ENCODE data around the gene SLC9A9.

The SLC9A9 gene

DNA sequence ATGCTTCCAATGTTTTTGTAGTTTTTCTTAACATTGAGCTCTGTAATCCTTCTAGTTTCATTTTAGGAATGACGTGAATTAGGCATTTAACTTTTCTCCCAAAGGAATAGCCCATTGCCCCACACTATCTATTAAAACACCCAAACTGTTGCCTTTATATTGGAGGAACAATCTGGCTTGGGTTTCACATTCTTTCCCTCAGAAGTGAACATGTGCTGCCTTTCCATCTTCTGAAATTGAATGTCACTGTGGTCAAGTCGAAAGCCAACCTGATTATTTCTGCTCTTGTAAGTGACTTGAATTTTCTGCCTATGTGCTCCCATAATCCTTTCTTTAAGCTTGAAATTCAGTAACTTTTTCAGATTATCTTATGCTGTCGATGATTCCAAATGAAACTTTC lies 214.5 kb downstream of the SLC9A9 start:
- no peak overlapping the region for H3K27ac ChIP-seq (ENCODE audit: low read length)
- no peaks in the 10 kb centered on the region for H4K20me1 ChIP-seq (ENCODE audit: insufficient read depth, low read length)
- H3K4me3 ChIP-seq (ENCODE audit: low read depth in 1 of 2, low read length in 2 of 2): no peak overlapping the region
- no peak overlapping the region for H3K9ac ChIP-seq (ENCODE audit: low read depth, low read length)
- H2AFZ ChIP-seq (ENCODE audit: low read depth, low read length): no peak overlapping the region
- ATAC-seq (ENCODE audit: insufficient read depth, low read depth): no peak
- TF ChIP-seq EZH2 (IDR thresholded peaks at IDR 0.05; ENCODE audit: borderline replicate concordance, low read depth, low read length, severe bottlenecking): no peak
- TF ChIP-seq, protein P1, sequence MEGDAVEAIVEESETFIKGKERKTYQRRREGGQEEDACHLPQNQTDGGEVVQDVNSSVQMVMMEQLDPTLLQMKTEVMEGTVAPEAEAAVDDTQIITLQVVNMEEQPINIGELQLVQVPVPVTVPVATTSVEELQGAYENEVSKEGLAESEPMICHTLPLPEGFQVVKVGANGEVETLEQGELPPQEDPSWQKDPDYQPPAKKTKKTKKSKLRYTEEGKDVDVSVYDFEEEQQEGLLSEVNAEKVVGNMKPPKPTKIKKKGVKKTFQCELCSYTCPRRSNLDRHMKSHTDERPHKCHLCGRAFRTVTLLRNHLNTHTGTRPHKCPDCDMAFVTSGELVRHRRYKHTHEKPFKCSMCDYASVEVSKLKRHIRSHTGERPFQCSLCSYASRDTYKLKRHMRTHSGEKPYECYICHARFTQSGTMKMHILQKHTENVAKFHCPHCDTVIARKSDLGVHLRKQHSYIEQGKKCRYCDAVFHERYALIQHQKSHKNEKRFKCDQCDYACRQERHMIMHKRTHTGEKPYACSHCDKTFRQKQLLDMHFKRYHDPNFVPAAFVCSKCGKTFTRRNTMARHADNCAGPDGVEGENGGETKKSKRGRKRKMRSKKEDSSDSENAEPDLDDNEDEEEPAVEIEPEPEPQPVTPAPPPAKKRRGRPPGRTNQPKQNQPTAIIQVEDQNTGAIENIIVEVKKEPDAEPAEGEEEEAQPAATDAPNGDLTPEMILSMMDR (IDR thresholded peaks at IDR 0.05; ENCODE audit: borderline replicate concordance, extremely low read depth, low read length, poor library complexity, severe bottlenecking): no peak
- peaks cover 3% of the 10 kb centered on the region; the same call in 1 of the 2 replicates for H3K4me1 ChIP-seq (ENCODE audit: insufficient read depth, low read length)
- H3K27me3 ChIP-seq (ENCODE audit: insufficient read depth, low read length, poor library complexity): no peaks in the 10 kb centered on the region
- no peak overlapping the region for H3K4me2 ChIP-seq (ENCODE audit: insufficient read depth, low read length)
- no peak for DNase-seq
- H3K79me2 ChIP-seq (ENCODE audit: insufficient read depth, low read length): no peaks in the 10 kb centered on the region
- no peaks in the 10 kb centered on the region for H3K36me3 ChIP-seq (ENCODE audit: insufficient read depth, low read length)
- H3K9me3 ChIP-seq (ENCODE audit: insufficient read depth, low read length, severe bottlenecking): peaks cover 17% of the 10 kb centered on the region

DNA sequence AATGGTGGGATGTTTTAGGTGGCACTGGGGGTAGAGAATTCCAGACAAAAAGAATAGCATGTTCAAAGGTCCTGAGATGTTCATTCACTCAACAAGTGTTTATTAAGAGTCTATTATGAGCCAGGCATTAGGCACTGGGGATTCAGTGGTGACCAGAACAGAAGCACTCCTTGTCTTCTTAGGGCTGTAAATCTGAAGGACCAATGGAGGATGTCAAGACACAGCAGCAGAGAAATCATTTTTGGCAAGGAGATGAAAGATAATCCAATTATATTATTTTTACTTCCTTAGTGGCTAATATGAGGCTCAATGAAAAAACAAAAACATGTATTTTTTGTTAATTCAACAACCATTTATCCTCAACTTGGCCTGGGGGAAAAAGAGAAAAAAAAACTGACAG lies 218.5 kb downstream of the SLC9A9 start:
- no peak for TF ChIP-seq EZH2 (IDR thresholded peaks at IDR 0.05; ENCODE audit: borderline replicate concordance, low read depth, low read length, severe bottlenecking)
- TF ChIP-seq, protein P1 (IDR thresholded peaks at IDR 0.05; ENCODE audit: borderline replicate concordance, extremely low read depth, low read length, poor library complexity, severe bottlenecking): no peak
- no peak overlapping the region for H3K27ac ChIP-seq (ENCODE audit: low read length)
- no peaks in the 10 kb centered on the region for H3K9me3 ChIP-seq (ENCODE audit: insufficient read depth, low read length, severe bottlenecking)
- H3K4me3 ChIP-seq (ENCODE audit: low read depth in 1 of 2, low read length in 2 of 2): no peak overlapping the region
- H3K4me1 ChIP-seq (ENCODE audit: insufficient read depth, low read length): peaks cover under 1% of the 10 kb centered on the region; the same call in 1 of the 2 replicates
- DNase-seq: no peak
- no peak overlapping the region for H2AFZ ChIP-seq (ENCODE audit: low read depth, low read length)
- H4K20me1 ChIP-seq (ENCODE audit: insufficient read depth, low read length): no peaks in the 10 kb centered on the region
- H3K79me2 ChIP-seq (ENCODE audit: insufficient read depth, low read length): no peaks in the 10 kb centered on the region
- H3K36me3 ChIP-seq (ENCODE audit: insufficient read depth, low read length): no peaks in the 10 kb centered on the region
- no peak overlapping the region for H3K9ac ChIP-seq (ENCODE audit: low read depth, low read length)
- no peaks in the 10 kb centered on the region for H3K27me3 ChIP-seq (ENCODE audit: insufficient read depth, low read length, poor library complexity)
- no peak overlapping the region for H3K4me2 ChIP-seq (ENCODE audit: insufficient read depth, low read length)
- ATAC-seq (ENCODE audit: insufficient read depth, low read depth): no peak

DNA sequence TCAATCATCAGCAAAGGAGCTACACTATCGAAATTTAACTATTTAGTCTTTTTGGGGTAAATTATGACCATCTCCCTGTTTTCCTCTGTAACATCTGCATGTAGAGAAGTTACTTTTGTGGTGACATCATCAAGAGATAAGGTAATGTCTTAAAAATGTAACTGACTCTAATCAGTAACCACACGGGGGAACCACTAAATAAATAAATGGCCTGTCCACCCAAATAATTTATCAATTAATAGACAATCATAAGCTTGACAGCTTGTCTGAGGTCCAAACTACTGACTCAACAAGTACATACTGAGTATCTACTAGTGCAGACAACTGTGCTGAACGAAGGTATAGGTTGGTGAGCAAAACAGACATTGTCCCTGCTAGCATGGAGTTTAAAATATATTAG lies 219.3 kb downstream of the SLC9A9 start:
- no peaks in the 10 kb centered on the region for H3K9me3 ChIP-seq (ENCODE audit: insufficient read depth, low read length, severe bottlenecking)
- no peak overlapping the region for H3K4me3 ChIP-seq (ENCODE audit: low read depth in 1 of 2, low read length in 2 of 2)
- H3K79me2 ChIP-seq (ENCODE audit: insufficient read depth, low read length): no peaks in the 10 kb centered on the region
- H3K27me3 ChIP-seq (ENCODE audit: insufficient read depth, low read length, poor library complexity): no peaks in the 10 kb centered on the region
- no peaks in the 10 kb centered on the region for H4K20me1 ChIP-seq (ENCODE audit: insufficient read depth, low read length)
- no peak for TF ChIP-seq EZH2 (IDR thresholded peaks at IDR 0.05; ENCODE audit: borderline replicate concordance, low read depth, low read length, severe bottlenecking)
- TF ChIP-seq, protein P1 (IDR thresholded peaks at IDR 0.05; ENCODE audit: borderline replicate concordance, extremely low read depth, low read length, poor library complexity, severe bottlenecking): no peak
- no peaks in the 10 kb centered on the region for H3K4me1 ChIP-seq (ENCODE audit: insufficient read depth, low read length)
- ATAC-seq (ENCODE audit: insufficient read depth, low read depth): no peak
- H2AFZ ChIP-seq (ENCODE audit: low read depth, low read length): no peak overlapping the region
- no peaks in the 10 kb centered on the region for H3K36me3 ChIP-seq (ENCODE audit: insufficient read depth, low read length)
- no peak overlapping the region for H3K27ac ChIP-seq (ENCODE audit: low read length)
- H3K9ac ChIP-seq (ENCODE audit: low read depth, low read length): no peak overlapping the region
- H3K4me2 ChIP-seq (ENCODE audit: insufficient read depth, low read length): no peak overlapping the region
- DNase-seq: no peak

DNA sequence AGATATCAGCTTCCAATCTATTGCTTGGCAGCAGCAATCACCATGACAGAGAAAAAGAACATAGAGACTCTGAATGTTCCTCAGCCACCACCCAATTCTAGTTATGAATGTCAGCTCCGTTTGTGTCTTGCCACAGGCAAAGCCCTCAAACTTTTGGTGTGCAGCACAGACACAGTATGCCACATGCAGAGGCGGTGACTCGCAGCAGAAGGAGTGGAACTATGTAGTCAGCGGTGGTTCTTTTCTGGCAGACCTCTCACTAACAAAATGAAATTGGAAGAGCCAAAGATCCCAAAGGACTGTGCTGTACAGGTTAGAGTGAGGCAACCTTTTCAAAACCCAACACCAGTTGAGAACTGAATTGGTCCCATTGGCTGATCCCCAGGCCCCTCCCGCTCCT lies 220.9 kb downstream of the SLC9A9 start:
- H3K9me3 ChIP-seq (ENCODE audit: insufficient read depth, low read length, severe bottlenecking): no peaks in the 10 kb centered on the region
- H3K27ac ChIP-seq (ENCODE audit: low read length): no peak overlapping the region
- no peak overlapping the region for H3K9ac ChIP-seq (ENCODE audit: low read depth, low read length)
- DNase-seq: no peak
- no peaks in the 10 kb centered on the region for H3K36me3 ChIP-seq (ENCODE audit: insufficient read depth, low read length)
- H2AFZ ChIP-seq (ENCODE audit: low read depth, low read length): no peak overlapping the region
- no peaks in the 10 kb centered on the region for H3K4me1 ChIP-seq (ENCODE audit: insufficient read depth, low read length)
- no peak overlapping the region for H3K4me2 ChIP-seq (ENCODE audit: insufficient read depth, low read length)
- H4K20me1 ChIP-seq (ENCODE audit: insufficient read depth, low read length): no peaks in the 10 kb centered on the region
- TF ChIP-seq EZH2 (IDR thresholded peaks at IDR 0.05; ENCODE audit: borderline replicate concordance, low read depth, low read length, severe bottlenecking): no peak
- TF ChIP-seq, protein P1 (IDR thresholded peaks at IDR 0.05; ENCODE audit: borderline replicate concordance, extremely low read depth, low read length, poor library complexity, severe bottlenecking): no peak
- ATAC-seq (ENCODE audit: insufficient read depth, low read depth): no peak
- no peaks in the 10 kb centered on the region for H3K27me3 ChIP-seq (ENCODE audit: insufficient read depth, low read length, poor library complexity)
- no peaks in the 10 kb centered on the region for H3K79me2 ChIP-seq (ENCODE audit: insufficient read depth, low read length)
- no peak overlapping the region for H3K4me3 ChIP-seq (ENCODE audit: low read depth in 1 of 2, low read length in 2 of 2)

Measured in DND-41 (cell line).